ENCODE data around the gene OSBPL5.

The OSBPL5 gene

DNA sequence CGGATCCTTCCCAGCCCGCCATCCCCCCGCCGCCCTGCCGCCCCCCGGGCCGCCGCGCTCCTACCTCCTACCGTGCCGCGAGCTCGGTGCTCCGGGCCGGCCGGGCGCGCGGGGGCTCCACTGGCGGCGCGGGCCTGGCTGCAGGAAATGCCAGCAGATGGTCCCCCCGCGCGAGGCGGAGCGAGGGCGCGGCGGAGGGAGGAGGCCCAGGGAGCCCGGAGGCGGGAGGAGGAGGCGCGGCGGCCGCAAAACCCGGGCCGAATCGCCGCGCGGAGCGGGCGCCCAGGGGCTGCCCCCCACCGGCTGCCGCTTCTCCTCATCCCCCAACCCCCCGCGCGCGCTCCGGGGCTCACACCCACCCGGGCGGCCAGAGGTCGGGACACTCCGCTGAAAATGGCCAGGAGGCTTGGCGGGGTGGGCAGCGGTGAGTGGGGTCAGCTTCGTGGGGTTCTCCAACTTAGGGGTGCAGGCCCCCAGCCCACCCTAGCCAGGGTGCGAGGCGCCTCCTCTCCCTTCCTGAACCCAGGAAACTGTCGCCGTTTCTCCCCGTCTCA, at the start of gene OSBPL5:
Gene OSBPL5 (minus strand): TSS at position 159 of the 554 bp plus-strand sequence. CDS start 36,162 bp downstream, outside the sequence.
- DNase-seq (ENCODE audit: low read depth), result peak; percentile 26

GRCh38 chr11:3214420-3214699, 49.2 kb upstream of the OSBPL5 start:
- DNase-seq (ENCODE audit: low read depth), result no peak

GRCh38 chr11:3213659-3214419, 48.7 kb upstream of the OSBPL5 start:
- no peak for DNase-seq (ENCODE audit: low read depth)

GRCh38 chr11:3208272-3208671, 43.2 kb upstream of the OSBPL5 start:
- no peak for DNase-seq (ENCODE audit: low read depth)

- no peak for DNase-seq (ENCODE audit: low read depth)
Observed at GRCh38 chr11:3207526-3208189, 42.5 kb upstream of the OSBPL5 start.

GRCh38 chr11:3206922-3207204, 41.8 kb upstream of the OSBPL5 start:
- no peak for DNase-seq (ENCODE audit: low read depth)

DNA sequence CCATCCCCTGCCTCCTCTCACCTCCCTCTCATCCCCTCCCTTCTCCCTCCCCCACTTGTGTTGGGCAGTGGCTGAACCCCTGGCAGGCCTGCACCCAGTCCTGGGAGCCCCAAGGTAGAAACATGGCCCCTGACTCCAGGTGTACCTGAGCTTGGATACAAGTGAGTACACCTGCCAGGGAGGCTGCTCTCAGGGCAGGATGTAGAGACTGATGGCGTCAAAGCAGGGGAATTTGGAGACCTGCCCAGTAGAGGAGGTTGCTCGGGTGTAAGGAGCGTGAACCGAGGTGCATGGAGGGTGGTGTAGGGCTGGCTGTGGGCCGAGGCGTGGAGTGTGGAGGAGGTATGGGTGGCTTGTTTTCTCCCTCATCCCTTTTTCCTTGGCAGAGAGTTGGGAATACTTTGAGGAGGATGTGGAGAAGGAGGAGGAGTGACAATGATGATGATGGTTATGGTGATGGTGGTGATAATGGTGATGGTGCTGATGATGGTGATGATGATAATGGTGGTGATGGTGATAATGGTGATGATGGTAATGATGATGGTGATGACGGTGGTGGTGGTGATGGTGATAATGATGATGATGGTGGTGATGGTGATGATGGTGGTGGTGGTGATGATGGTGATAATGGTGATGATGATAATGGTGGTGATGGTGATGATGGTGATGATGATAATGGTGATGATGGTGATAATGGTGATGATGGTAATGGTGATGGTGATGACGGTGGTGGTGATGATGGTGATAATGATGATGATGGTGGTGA, 41.2 kb upstream of the OSBPL5 start:
- no peak for DNase-seq (ENCODE audit: low read depth)

GRCh38 chr11:3205261-3206155, 40.4 kb upstream of the OSBPL5 start:
- DNase-seq (ENCODE audit: low read depth), result no peak

GRCh38 chr11:3204141-3205015, 39.3 kb upstream of the OSBPL5 start:
- no peak for DNase-seq (ENCODE audit: low read depth)

GRCh38 chr11:3203221-3204043, 38.3 kb upstream of the OSBPL5 start:
- no peak for DNase-seq (ENCODE audit: low read depth)

GRCh38 chr11:3202759-3203158, 37.6 kb upstream of the OSBPL5 start:
- DNase-seq (ENCODE audit: low read depth), result no peak

DNA sequence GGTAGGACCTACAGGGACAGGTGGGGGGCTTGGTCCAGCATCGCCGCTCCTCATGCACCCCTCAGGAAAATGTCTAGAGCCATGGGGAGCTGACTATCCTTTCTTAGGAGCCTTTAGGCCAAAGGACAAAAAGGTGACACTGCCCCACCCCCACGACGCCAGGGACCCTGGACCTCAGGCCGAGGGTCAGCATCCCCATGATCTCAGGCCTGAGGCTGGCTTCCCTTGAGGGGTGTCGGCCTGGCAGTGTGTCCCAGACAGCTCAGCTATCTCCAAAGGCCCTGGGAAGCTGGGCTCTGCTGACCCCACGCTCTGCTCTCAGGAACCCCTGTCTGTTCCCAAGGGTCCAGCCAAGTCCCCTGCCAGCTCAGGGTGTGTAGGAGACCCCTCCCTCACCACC, 37.2 kb upstream of the OSBPL5 start:
- DNase-seq (ENCODE audit: low read depth), result no peak

GRCh38 chr11:3201677-3202181, 36.6 kb upstream of the OSBPL5 start:
- no peak for DNase-seq (ENCODE audit: low read depth)

DNA sequence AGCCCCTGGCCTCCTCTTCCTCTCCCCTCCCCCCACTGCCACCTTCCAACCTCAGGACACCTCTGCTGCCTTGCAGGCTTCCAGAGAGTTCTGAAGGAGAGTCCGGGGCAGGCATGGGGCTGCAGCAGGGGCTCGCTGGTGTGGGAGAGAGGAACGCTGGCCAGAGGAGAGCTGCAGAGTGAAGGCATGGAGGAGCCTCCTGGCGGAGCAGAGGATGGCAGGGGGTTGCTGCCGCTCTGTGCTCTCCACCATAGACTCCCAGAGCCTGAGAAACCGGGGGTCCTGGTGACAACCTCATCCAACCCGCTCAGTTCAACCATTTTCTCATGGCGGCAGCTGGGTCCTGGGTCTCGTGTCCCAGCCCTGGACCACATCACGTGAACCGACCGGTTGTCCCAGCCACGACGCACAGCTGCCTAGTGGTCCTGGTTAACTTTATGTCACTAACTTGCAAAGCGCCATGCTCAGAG, 36.0 kb upstream of the OSBPL5 start:
- no peak for DNase-seq (ENCODE audit: low read depth)

DNA sequence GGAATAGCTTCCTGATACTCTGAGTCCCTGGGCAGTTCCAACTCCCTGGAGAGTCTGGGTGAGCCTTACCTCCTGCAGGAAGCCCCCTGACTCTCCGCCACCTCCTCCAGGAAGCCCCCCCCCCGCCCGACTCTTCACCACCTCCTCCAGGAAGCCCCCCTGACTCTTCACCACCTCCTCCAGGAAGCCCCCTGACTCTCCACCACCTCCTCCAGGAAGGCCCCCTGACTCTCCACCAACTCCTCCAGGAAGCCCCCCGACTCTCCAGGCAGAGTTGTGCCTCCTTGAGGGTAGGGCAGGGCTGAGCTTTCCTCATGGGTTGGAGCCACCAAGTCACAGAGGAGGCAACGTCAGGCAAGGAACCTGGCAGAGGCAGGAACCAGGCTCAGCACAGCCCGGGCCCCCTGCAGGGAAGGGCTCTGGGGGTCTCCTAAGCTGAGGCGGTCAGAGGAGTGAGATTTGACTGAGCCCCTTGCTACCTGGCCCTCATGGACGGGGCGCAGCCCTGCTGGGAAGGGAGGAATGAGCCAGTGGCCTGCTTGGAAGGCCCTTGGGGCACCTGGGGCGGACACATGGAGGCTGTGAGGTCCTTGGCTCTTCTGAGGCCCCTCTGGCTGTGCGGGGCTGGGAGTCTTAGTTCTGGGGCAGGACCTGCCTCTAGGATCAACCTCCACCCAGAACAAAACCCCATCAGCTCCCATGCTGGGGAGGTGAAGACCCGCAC, 35.4 kb upstream of the OSBPL5 start:
- no peak for DNase-seq (ENCODE audit: low read depth)

DNA sequence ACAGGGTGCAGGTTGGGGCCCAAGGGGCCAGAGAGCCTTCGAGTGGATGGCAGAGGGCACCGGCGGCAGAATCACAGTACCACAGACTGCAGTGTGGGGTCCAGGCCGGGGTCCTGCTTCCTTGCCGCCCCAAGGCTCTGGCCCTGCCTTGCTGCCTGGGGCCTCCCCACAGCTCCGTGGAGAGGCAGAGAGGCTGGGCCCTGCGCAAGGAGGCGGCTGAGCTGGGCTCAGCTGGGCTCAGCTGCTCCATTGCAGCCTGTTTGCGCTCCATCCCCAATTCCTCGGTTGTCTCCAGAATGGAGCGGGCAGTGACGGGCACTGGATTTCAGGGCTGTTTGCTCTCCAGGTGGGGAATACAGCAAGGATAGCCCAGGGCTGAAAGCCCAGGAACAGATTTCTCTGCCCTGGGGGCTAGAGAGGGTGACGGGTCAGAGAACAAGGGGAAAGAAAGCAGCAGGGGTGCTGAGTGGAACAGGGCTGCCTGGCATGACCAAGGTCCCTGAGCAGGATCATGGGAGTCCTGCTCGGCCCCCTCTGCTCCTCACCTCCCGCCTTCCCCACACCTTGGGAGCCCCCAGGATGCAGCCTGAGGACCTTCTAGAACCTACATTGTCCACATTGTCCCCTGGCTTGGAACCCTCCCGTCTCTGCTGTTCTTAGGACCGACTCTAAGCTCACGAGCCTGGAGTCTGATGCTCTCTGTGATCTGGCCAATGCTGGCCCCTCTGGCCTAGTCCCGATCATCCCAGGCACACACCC, 34.6 kb upstream of the OSBPL5 start:
- DNase-seq (ENCODE audit: low read depth), result no peak

DNA sequence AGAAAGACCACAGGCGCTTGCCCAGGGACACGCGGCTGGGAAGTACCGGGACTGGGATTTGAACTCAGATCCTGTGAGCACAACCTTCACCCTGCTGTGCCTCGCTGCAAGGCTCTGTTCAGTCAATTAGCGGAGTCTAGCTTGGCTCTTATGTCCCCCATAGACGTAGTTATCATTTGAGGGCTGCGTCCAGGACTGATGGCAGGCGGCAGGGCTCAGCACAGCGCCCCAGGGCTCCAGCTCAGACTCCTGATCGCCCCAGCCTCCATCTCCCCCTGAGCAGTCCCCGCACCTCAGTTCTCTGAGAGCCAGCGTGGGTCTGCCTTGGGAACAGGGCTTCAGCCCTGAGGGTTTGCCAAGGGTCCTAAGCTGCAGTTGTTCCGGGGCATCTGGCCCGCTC, 33.7 kb upstream of the OSBPL5 start:
- no peak for DNase-seq (ENCODE audit: low read depth)

- no peak for DNase-seq (ENCODE audit: low read depth)
Observed at GRCh38 chr11:3197878-3198528, 32.9 kb upstream of the OSBPL5 start.

Data from stimulated activated CD8-positive, alpha-beta memory T cell treated with anti-CD3 and anti-CD28 coated beads, Interleukin-15, amount 100 ng/mL, for 24 hours (primary cell).